Stimulated activated CD8-positive, alpha-beta memory T cell treated with anti-CD3 and anti-CD28 coated beads, Interleukin-7, amount 100 ng/mL, for 1 hour (primary cell): Measurements from ENCODE around the gene GAP43.

Experiments used
- DNase-seq, 2 donors: peaks; one replicate each; pipeline ENCODE4 v3.0.0-alpha.2; 2020; ENCODE audit warnings: low read depth in 2 of 2

GAP43 gene

GRCh38 chr3:115761927-115762305 is 138.6 kb downstream of the GAP43 start:
- DNase-seq, result no peak

GRCh38 chr3:115766587-115767482 is 143.5 kb downstream of the GAP43 start:
- DNase-seq, result no peak

- DNase-seq, result no peak
These were observed 145.4 kb downstream of the GAP43 start for GRCh38 chr3:115768661-115769060.
